ENCODE results near the gene RSPH6A. TPM values are rescaled to one million over a fixed set of nuclear protein-coding genes. Genes with fewer than 3 reads are reported as not detected.

RSPH6A gene
- polyA plus RNA-seq, 1 donor from 2014 or later, result not detected

DNA sequence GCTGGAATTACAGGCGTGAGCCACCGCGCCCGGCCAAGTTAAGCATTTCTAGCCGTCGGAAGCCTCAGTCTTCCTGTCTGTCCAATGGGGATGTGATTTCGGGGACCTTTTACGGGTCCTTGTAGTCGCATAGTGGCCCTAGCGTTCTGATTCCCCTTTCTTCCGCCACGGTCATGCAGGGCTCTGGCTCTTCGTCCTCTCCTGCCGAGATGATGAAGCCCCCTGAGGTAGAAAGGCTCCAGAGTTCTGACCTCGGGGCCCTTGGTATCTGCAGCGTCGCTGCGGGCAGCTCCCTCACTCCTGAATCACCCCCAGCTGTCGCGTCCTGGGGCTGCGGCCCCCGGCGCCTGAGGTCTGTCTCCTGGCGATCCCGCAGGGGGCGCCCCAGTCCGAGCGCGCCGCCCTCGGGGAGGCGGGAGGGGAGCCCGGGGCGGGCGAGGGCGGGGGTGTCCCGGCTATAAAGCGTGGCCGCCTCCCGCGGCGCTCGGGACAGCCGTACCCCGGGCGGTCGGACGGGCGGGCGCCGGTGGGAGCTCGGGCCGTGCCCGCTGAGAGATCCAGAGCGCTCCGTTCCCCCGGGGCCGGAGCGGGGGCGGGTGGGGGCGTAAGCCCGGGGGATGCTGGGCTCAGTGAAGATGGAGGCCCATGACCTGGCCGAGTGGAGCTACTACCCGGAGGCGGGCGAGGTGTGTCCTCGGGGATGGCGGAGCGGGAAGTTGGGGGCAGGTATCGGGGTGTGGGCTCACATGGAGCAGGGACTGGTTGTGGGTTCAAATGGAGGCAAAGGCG is 48.9 kb upstream of the RSPH6A start, which contains the start of gene FOXA3:
TSS of gene FOXA3 (plus strand) at position 487 of the 789 bp plus-strand sequence. CDS start at position 618, 131 bp downstream.
- Histone ChIP-seq H3F3A (ENCODE audit: insufficient read depth, low read length, poor library complexity, severe bottlenecking) (no peaks in the 10 kb centered on the region), H4K20me1 (ENCODE audit: insufficient read depth) (no peaks in the 10 kb centered on the region), H3K27ac (ENCODE audit: low read length) (no peak within 1 kb of the TSS), H3K9me2 (ENCODE audit: insufficient read depth, low read length) (no peaks in the 10 kb centered on the region), H3K4me3 (ENCODE audit: low read length) (peak within 1 kb of the TSS; percentile 77), H3K4me2 (ENCODE audit: low read length) (no peak within 1 kb of the TSS), H3K9ac (ENCODE audit: low read length) (no peak within 1 kb of the TSS), H3K9me3 (ENCODE audit: low read length) (no peaks in the 10 kb centered on the region), H3K36me3 (ENCODE audit: insufficient read depth, low read length) (no peaks in the 10 kb centered on the region), H2AFZ (ENCODE audit: low read depth, low read length) (no peak within 1 kb of the TSS), H3K79me2 (replicated peaks; ENCODE audit: insufficient read depth, low read length) (peaks cover 7% of the 10 kb centered on the region), H3K27me3 (ENCODE audit: insufficient read depth, low read depth, low read length) (peaks cover 35% of the 10 kb centered on the region)
- TF ChIP-seq, protein P1, sequence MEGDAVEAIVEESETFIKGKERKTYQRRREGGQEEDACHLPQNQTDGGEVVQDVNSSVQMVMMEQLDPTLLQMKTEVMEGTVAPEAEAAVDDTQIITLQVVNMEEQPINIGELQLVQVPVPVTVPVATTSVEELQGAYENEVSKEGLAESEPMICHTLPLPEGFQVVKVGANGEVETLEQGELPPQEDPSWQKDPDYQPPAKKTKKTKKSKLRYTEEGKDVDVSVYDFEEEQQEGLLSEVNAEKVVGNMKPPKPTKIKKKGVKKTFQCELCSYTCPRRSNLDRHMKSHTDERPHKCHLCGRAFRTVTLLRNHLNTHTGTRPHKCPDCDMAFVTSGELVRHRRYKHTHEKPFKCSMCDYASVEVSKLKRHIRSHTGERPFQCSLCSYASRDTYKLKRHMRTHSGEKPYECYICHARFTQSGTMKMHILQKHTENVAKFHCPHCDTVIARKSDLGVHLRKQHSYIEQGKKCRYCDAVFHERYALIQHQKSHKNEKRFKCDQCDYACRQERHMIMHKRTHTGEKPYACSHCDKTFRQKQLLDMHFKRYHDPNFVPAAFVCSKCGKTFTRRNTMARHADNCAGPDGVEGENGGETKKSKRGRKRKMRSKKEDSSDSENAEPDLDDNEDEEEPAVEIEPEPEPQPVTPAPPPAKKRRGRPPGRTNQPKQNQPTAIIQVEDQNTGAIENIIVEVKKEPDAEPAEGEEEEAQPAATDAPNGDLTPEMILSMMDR (IDR thresholded peaks at IDR 0.05; ENCODE audit: poor library complexity, severe bottlenecking), result peak; percentile 33
- peak; percentile 25 for TF ChIP-seq EZH2 (IDR thresholded peaks at IDR 0.05; ENCODE audit: borderline replicate concordance, insufficient read depth, low read length, poor library complexity, severe bottlenecking)
- TF ChIP-seq MXI1 (conservative IDR thresholded peaks at IDR 0.05; ENCODE audit: poor library complexity, severe bottlenecking), result no peak

DNA sequence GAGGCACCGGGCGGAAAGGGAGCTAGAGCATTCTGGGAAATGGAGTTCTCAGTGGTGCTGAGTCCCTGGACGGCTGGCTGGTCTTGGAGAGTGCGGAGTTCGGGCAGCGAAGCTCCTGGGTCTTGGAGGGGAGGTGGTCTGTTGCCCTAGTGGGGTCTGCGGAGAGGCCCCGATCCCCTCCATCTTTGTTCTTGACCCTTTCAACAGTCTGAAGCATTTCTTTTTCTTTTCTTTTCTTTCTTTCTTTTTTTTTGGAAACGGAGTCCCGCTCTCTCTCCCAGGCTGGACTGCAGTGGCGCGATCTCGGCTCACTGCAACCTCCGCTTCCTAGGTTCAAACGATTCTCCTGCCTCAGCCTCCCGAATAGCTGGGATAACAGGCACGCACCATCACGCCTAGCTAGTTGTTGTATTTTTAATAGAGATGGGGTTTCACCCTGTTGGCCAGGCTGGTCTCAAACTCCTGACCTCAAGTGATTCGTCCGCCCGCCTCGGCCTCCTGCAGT is 48.3 kb upstream of the RSPH6A start:
- Histone ChIP-seq H3K9me3 (ENCODE audit: low read length) (no peaks in the 10 kb centered on the region), H3K9me2 (ENCODE audit: insufficient read depth, low read length) (no peaks in the 10 kb centered on the region), H3K27me3 (ENCODE audit: insufficient read depth, low read depth, low read length) (peaks cover 35% of the 10 kb centered on the region), H2AFZ (ENCODE audit: low read depth, low read length) (no peak overlapping the region), H3K9ac (ENCODE audit: low read length) (no peak overlapping the region), H3K27ac (ENCODE audit: low read length) (no peak overlapping the region), H3K4me3 (ENCODE audit: low read length) (peak overlapping the region; percentile 77), H3K36me3 (ENCODE audit: insufficient read depth, low read length) (no peaks in the 10 kb centered on the region), H3F3A (ENCODE audit: insufficient read depth, low read length, poor library complexity, severe bottlenecking) (no peaks in the 10 kb centered on the region), H4K20me1 (ENCODE audit: insufficient read depth) (no peaks in the 10 kb centered on the region), H3K79me2 (replicated peaks; ENCODE audit: insufficient read depth, low read length) (peaks cover 7% of the 10 kb centered on the region), H3K4me2 (ENCODE audit: low read length) (no peak overlapping the region)
- TF ChIP-seq EZH2 (IDR thresholded peaks at IDR 0.05; ENCODE audit: borderline replicate concordance, insufficient read depth, low read length, poor library complexity, severe bottlenecking), result no peak
- TF ChIP-seq, protein P1 (IDR thresholded peaks at IDR 0.05; ENCODE audit: poor library complexity, severe bottlenecking), result no peak

DNA sequence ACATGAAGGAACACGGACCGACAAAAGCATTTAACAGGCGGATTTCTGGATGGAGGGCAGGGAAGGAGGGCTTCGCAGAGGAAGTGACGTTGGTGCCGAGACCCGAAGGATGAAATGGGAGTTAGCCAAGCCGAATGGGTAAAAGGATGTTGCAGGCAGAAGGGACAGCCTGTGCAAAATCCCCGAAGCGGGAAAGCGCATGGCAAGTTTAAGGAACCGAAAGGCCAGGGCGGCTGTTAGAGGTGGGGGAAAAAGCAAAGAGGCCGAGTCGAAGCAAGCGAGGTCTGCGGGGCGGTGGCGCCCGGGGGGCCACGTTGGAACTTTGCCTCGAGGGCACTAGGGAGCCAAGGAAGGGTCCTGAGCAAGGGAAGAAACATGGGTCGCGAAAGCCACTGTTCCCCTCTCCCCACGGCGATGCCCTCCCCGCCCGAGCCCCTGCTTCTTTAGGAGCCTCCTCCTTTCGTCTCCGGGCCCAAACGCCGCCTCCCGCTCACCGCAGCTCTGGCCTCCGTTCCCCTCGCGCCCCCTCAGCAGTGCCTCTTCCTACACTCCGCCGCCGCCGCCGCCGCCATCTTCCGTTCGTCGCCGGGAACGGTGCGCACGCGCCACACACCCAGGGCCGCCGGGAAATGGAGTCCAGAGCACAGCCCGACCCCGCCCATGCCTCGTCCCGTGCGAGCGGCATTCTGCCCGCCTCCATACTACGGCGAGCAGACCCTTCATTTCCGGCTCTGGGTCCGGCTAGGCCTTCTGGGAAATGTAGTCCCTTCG is 47.6 kb upstream of the RSPH6A start, which contains the start of gene SYMPK:
TSS of gene SYMPK (minus strand) at position 584 of the 771 bp plus-strand sequence. CDS start 8,652 bp downstream, outside the sequence.
- H3F3A ChIP-seq (ENCODE audit: insufficient read depth, low read length, poor library complexity, severe bottlenecking), result no peaks in the 10 kb centered on the region
- H3K4me2 ChIP-seq (ENCODE audit: low read length), result peak within 1 kb of the TSS; percentile 41
- no peaks in the 10 kb centered on the region for H3K36me3 ChIP-seq (ENCODE audit: insufficient read depth, low read length)
- peak within 1 kb of the TSS; percentile 93 for H3K27ac ChIP-seq (ENCODE audit: low read length)
- peak within 1 kb of the TSS; percentile 77 for H3K4me3 ChIP-seq (ENCODE audit: low read length)
- H3K9me2 ChIP-seq (ENCODE audit: insufficient read depth, low read length), result no peaks in the 10 kb centered on the region
- H3K9me3 ChIP-seq (ENCODE audit: low read length), result no peaks in the 10 kb centered on the region
- H3K79me2 ChIP-seq (replicated peaks; ENCODE audit: insufficient read depth, low read length), result peaks cover 7% of the 10 kb centered on the region
- H3K27me3 ChIP-seq (ENCODE audit: insufficient read depth, low read depth, low read length), result peaks cover 35% of the 10 kb centered on the region
- H2AFZ ChIP-seq (ENCODE audit: low read depth, low read length), result peak within 1 kb of the TSS; percentile 66
- peak within 1 kb of the TSS; percentile 86 for H3K9ac ChIP-seq (ENCODE audit: low read length)
- H4K20me1 ChIP-seq (ENCODE audit: insufficient read depth), result no peaks in the 10 kb centered on the region
- TF ChIP-seq, protein P1 (IDR thresholded peaks at IDR 0.05; ENCODE audit: poor library complexity, severe bottlenecking), result peak; percentile 27
- TF ChIP-seq, protein P2, sequence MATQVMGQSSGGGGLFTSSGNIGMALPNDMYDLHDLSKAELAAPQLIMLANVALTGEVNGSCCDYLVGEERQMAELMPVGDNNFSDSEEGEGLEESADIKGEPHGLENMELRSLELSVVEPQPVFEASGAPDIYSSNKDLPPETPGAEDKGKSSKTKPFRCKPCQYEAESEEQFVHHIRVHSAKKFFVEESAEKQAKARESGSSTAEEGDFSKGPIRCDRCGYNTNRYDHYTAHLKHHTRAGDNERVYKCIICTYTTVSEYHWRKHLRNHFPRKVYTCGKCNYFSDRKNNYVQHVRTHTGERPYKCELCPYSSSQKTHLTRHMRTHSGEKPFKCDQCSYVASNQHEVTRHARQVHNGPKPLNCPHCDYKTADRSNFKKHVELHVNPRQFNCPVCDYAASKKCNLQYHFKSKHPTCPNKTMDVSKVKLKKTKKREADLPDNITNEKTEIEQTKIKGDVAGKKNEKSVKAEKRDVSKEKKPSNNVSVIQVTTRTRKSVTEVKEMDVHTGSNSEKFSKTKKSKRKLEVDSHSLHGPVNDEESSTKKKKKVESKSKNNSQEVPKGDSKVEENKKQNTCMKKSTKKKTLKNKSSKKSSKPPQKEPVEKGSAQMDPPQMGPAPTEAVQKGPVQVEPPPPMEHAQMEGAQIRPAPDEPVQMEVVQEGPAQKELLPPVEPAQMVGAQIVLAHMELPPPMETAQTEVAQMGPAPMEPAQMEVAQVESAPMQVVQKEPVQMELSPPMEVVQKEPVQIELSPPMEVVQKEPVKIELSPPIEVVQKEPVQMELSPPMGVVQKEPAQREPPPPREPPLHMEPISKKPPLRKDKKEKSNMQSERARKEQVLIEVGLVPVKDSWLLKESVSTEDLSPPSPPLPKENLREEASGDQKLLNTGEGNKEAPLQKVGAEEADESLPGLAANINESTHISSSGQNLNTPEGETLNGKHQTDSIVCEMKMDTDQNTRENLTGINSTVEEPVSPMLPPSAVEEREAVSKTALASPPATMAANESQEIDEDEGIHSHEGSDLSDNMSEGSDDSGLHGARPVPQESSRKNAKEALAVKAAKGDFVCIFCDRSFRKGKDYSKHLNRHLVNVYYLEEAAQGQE (IDR thresholded peaks at IDR 0.05; ENCODE audit: borderline replicate concordance), result peak; percentile 69
- TF ChIP-seq EZH2 (IDR thresholded peaks at IDR 0.05; ENCODE audit: borderline replicate concordance, insufficient read depth, low read length, poor library complexity, severe bottlenecking) (no peak), POLR2AphosphoS5 (IDR thresholded peaks at IDR 0.05) (peak; percentile 97), EP300 (conservative IDR thresholded peaks at IDR 0.05; ENCODE audit: poor library complexity, severe bottlenecking) (no peak), TAF1 (IDR thresholded peaks at IDR 0.05; ENCODE audit: low read depth) (peak; percentile 92), SMC3 (conservative IDR thresholded peaks at IDR 0.05; ENCODE audit: poor library complexity) (no peak)
